HUES6 (cell line): Measurements from ENCODE around the gene TSC2.

Source experiments
- H3K27ac ChIP-seq: 2 replicates; pipeline ENCODE4 v1.7.0; 2013; ENCODE audit warnings: low read depth, mild to moderate bottlenecking, low read length, inconsistent platforms
- H3K27me3 ChIP-seq: 2 replicates; pipeline ENCODE4 v1.6.1; 2013; ENCODE audit warnings: low read length; ENCODE audit not compliant: control insufficient read depth, insufficient read depth
- H3K36me3 ChIP-seq: 2 replicates; pipeline ENCODE4 v1.6.1; 2013; ENCODE audit warnings: low read length; ENCODE audit not compliant: control insufficient read depth, insufficient read depth
- H3K4me1 ChIP-seq: 2 replicates; pipeline ENCODE4 v1.6.1; 2013; ENCODE audit warnings: low read length; ENCODE audit not compliant: control insufficient read depth, insufficient read depth
- H3K4me3 ChIP-seq: 2 replicates; pipeline ENCODE4 v1.5.1; 2013; ENCODE audit warnings: low read depth, low read length
- H3K9ac ChIP-seq: one replicate; pipeline ENCODE4 v1.6.1; 2013; ENCODE audit warnings: mild to moderate bottlenecking, low read length
- H3K9me3 ChIP-seq: 2 replicates; pipeline ENCODE4 v1.6.1; 2013; ENCODE audit warnings: low read depth, low read length; ENCODE audit not compliant: control insufficient read depth, insufficient read depth

Gene TSC2

GRCh38 chr16:2048116-2048543, 345 bp downstream of the TSC2 start:
- Histone ChIP-seq H3K9me3 (no peaks in the 10 kb centered on the region), H3K27ac (no peak overlapping the region)

DNA sequence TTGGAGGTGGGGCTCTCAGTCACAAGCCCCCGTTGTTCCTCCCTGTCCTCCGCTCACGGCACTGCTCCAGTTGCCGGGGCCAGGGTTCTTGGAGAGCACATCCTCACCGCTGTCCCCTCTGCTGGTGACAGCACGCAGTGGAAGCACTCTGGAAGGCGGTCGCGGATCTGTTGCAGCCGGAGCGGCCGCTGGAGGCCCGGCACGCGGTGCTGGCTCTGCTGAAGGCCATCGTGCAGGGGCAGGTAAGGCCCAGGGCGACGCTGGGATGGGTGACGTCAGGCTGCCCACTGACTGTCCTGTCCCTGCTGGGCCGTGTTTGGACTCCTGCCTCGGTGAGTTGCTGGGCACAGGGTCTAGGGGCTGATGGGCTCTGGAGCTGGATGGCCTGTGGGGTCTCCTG, 5.4 kb downstream of the TSC2 start:
- Histone ChIP-seq H3K4me1 (0 out of 2 replicates have a peak, but pooled peaks cover 4% of the 10 kb centered on the region), H3K9ac (no peak overlapping the region), H3K27me3 (no peaks in the 10 kb centered on the region), H3K9me3 (no peaks in the 10 kb centered on the region), H3K36me3 (peaks cover 65% of the 10 kb centered on the region), H3K4me3 (no peak overlapping the region), H3K27ac (no peak overlapping the region)

More at GRCh38 chr16:2048116-2048543, 345 bp downstream of the TSC2 start:
- H3K9ac ChIP-seq = peak overlapping the region; percentile 63
- H3K27me3 ChIP-seq = no peaks in the 10 kb centered on the region
- peaks cover 7% of the 10 kb centered on the region for H3K4me1 ChIP-seq
- H3K36me3 ChIP-seq = peaks cover 41% of the 10 kb centered on the region
- peak overlapping the region; percentile 83 for H3K4me3 ChIP-seq

- Histone ChIP-seq H3K27me3 (no peaks in the 10 kb centered on the region), H3K4me1 (no peaks in the 10 kb centered on the region), H3K9ac (no peak overlapping the region), H3K36me3 (peaks cover 71% of the 10 kb centered on the region), H3K9me3 (no peaks in the 10 kb centered on the region), H3K4me3 (no peak overlapping the region), H3K27ac (no peak overlapping the region)
Observed at GRCh38 chr16:2053897-2054296, 6.1 kb downstream of the TSC2 start.

- Histone ChIP-seq H3K36me3 (peaks cover 71% of the 10 kb centered on the region), H3K9me3 (no peaks in the 10 kb centered on the region), H3K27ac (no peak overlapping the region), H3K4me1 (no peaks in the 10 kb centered on the region), H3K4me3 (no peak overlapping the region), H3K9ac (peak overlapping the region; percentile 44), H3K27me3 (no peaks in the 10 kb centered on the region)
Observed at GRCh38 chr16:2054543-2055245, 6.9 kb downstream of the TSC2 start.

- H3K9me3 ChIP-seq = no peaks in the 10 kb centered on the region
- H3K4me3 ChIP-seq = no peak overlapping the region
- no peak overlapping the region for H3K9ac ChIP-seq
- no peak overlapping the region for H3K27ac ChIP-seq
- H3K36me3 ChIP-seq = peaks cover 75% of the 10 kb centered on the region
- H3K27me3 ChIP-seq = no peaks in the 10 kb centered on the region
- no peaks in the 10 kb centered on the region for H3K4me1 ChIP-seq
Observed at GRCh38 chr16:2056077-2056476, 8.3 kb downstream of the TSC2 start.

GRCh38 chr16:2056681-2057407, 9.1 kb downstream of the TSC2 start:
- Histone ChIP-seq H3K27me3 (no peaks in the 10 kb centered on the region), H3K27ac (no peak overlapping the region), H3K9ac (no peak overlapping the region), H3K9me3 (no peaks in the 10 kb centered on the region), H3K36me3 (peaks cover 73% of the 10 kb centered on the region), H3K4me3 (no peak overlapping the region), H3K4me1 (no peaks in the 10 kb centered on the region)

DNA sequence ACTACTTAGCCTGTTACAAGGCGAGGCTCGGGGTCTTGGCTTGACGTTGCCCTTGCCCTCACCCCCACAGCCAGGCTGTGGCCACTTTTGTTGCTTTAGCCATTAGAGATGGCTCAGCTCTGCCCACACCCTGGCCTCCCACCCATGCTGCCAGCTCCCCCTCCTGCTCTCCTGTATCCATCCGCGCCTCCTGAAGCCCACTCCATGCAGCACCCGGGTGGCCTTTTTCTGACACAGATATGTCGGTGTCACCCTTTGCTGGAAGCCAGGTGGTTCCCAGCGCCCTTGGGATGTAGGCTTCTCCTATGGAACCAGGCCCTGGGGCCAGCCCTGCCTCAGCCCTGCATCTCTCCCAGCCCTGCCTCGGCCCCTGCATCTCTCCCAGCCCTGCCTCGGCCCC, 9.7 kb downstream of the TSC2 start:
- H3K27me3 ChIP-seq = no peaks in the 10 kb centered on the region
- no peak overlapping the region for H3K4me3 ChIP-seq
- H3K9me3 ChIP-seq = no peaks in the 10 kb centered on the region
- no peaks in the 10 kb centered on the region for H3K4me1 ChIP-seq
- H3K27ac ChIP-seq = no peak overlapping the region
- peaks cover 72% of the 10 kb centered on the region for H3K36me3 ChIP-seq
- H3K9ac ChIP-seq = no peak overlapping the region

GRCh38 chr16:2058420-2058819, 10.6 kb downstream of the TSC2 start:
- no peak overlapping the region for H3K4me3 ChIP-seq
- H3K9ac ChIP-seq = no peak overlapping the region

GRCh38 chr16:2058872-2059271, 11.1 kb downstream of the TSC2 start:
- Histone ChIP-seq H3K27me3 (no peaks in the 10 kb centered on the region), H3K9ac (no peak overlapping the region), H3K4me1 (no peaks in the 10 kb centered on the region), H3K36me3 (peaks cover 71% of the 10 kb centered on the region), H3K9me3 (no peaks in the 10 kb centered on the region), H3K27ac (no peak overlapping the region), H3K4me3 (no peak overlapping the region)

More at GRCh38 chr16:2058420-2058819, 10.6 kb downstream of the TSC2 start:
- no peaks in the 10 kb centered on the region for H3K4me1 ChIP-seq
- peaks cover 71% of the 10 kb centered on the region for H3K36me3 ChIP-seq
- no peaks in the 10 kb centered on the region for H3K27me3 ChIP-seq
- no peak overlapping the region for H3K27ac ChIP-seq
- H3K9me3 ChIP-seq = no peaks in the 10 kb centered on the region

GRCh38 chr16:2060346-2060745, 12.6 kb downstream of the TSC2 start:
- Histone ChIP-seq H3K4me1 (no peaks in the 10 kb centered on the region), H3K27me3 (no peaks in the 10 kb centered on the region), H3K36me3 (peaks cover 64% of the 10 kb centered on the region), H3K27ac (no peak overlapping the region), H3K9me3 (no peaks in the 10 kb centered on the region), H3K9ac (no peak overlapping the region), H3K4me3 (no peak overlapping the region)

GRCh38 chr16:2061023-2061422, 13.2 kb downstream of the TSC2 start:
- Histone ChIP-seq H3K4me1 (no peaks in the 10 kb centered on the region), H3K4me3 (no peak overlapping the region), H3K27me3 (no peaks in the 10 kb centered on the region), H3K36me3 (peaks cover 69% of the 10 kb centered on the region), H3K9ac (no peak overlapping the region), H3K27ac (no peak overlapping the region), H3K9me3 (no peaks in the 10 kb centered on the region)
